Eye (tissue), 1 donor: Measurements from ENCODE around the gene PIGK.

ENCODE experiments used
- DNase-seq: peaks from one replicate; pipeline ENCODE4 v3.0.0-alpha.2; 2015

PIGK gene

GRCh38 chr1:77089756-77090155, 129.5 kb downstream of the PIGK start:
- DNase-seq = no peak

- DNase-seq = no peak
These were observed 134.1 kb downstream of the PIGK start for GRCh38 chr1:77085109-77085508.

- DNase-seq = no peak
These were observed 134.8 kb downstream of the PIGK start for GRCh38 chr1:77084457-77084856.

GRCh38 chr1:77081834-77082233, 137.4 kb downstream of the PIGK start:
- no peak for DNase-seq

- DNase-seq = no peak
These were observed 142.5 kb downstream of the PIGK start for GRCh38 chr1:77076759-77077158.

GRCh38 chr1:77068013-77068412, 151.2 kb downstream of the PIGK start:
- no peak for DNase-seq

- no peak for DNase-seq
These were observed 153.4 kb downstream of the PIGK start for GRCh38 chr1:77065693-77066342.

- no peak for DNase-seq
These were observed 155.0 kb downstream of the PIGK start for GRCh38 chr1:77064246-77064645.

- no peak for DNase-seq
These were observed 156.1 kb downstream of the PIGK start for GRCh38 chr1:77063118-77063517.

GRCh38 chr1:77061162-77061561, 158.1 kb downstream of the PIGK start:
- no peak for DNase-seq

- DNase-seq = no peak
These were observed 159.2 kb downstream of the PIGK start for GRCh38 chr1:77060000-77060399.

- DNase-seq = no peak
These were observed 161.1 kb downstream of the PIGK start for GRCh38 chr1:77057994-77058585.

- DNase-seq = no peak
These were observed 162.7 kb downstream of the PIGK start for GRCh38 chr1:77056525-77056924.

- no peak for DNase-seq
These were observed 167.8 kb downstream of the PIGK start for GRCh38 chr1:77051425-77051824.

GRCh38 chr1:77048615-77049005, 170.6 kb downstream of the PIGK start:
- no peak for DNase-seq

GRCh38 chr1:77047978-77048614, 171.1 kb downstream of the PIGK start:
- DNase-seq = no peak

GRCh38 chr1:77047575-77047974, 171.7 kb downstream of the PIGK start:
- no peak for DNase-seq

- DNase-seq = no peak
These were observed 174.9 kb downstream of the PIGK start for GRCh38 chr1:77044133-77044849.

GRCh38 chr1:77040826-77041225, 178.4 kb downstream of the PIGK start:
- DNase-seq = no peak

GRCh38 chr1:77039739-77040138, 179.5 kb downstream of the PIGK start:
- DNase-seq = no peak

GRCh38 chr1:77039111-77039510, 180.1 kb downstream of the PIGK start:
- DNase-seq = no peak
